Naive thymus-derived CD8-positive, alpha-beta T cell (primary cell): ENCODE results near the gene L1CAM. TPM values are rescaled to one million over a fixed set of nuclear protein-coding genes. Genes with fewer than 3 reads are reported as not detected.

ENCODE experiments used
- ATAC-seq, 2 donors: fragments of 150-1000 bp; cut with Tn5 transposase in 1 of 2; sonication (Bioruptor Pico), chemical (Tn5 transposase) in 1 of 2; 1 replicate in 1 of 2; 2 replicates in 1 of 2; pipeline ENCODE4 v1.10.0; 2021; ENCODE audit warnings: mild to moderate bottlenecking in 2 of 2, moderate library complexity in 2 of 2
- POLR2A ChIA-PET: fragments of 350-600 bp; sonication (Branson Sonifier 250); formaldehyde crosslinking; loops from one replicate; lab custom pipeline; 2021; ENCODE audit warnings: antibody characterized with exemption; lab: Charles Lee
- DNase-seq, 10 donors: peaks; one replicate each; pipeline versions ENCODE4 v3.0.0 to v3.0.0-alpha.2; 2020 to 2022
- H3K27ac Mint-ChIP-seq, 10 donors: one replicate each; pipeline ENCODE4 v1.8.0; 2020 to 2022; ENCODE audit warnings: mild to moderate bottlenecking in 10 of 10, mixed read lengths in 10 of 10, moderate library complexity in 4 of 10, inconsistent platforms in 1 of 10
- H3K27me3 Mint-ChIP-seq, 5 donors: one replicate each; pipeline ENCODE4 v1.8.0; 2021 to 2022; ENCODE audit warnings: mixed read lengths in 5 of 5
- H3K36me3 Mint-ChIP-seq, 3 donors: one replicate each; pipeline ENCODE4 v1.8.0; 2020 to 2022; ENCODE audit warnings: mixed read lengths in 3 of 3, mild to moderate bottlenecking in 2 of 3, inconsistent platforms in 1 of 3
- H3K4me1 Mint-ChIP-seq, 4 donors: one replicate each; pipeline ENCODE4 v1.8.0; 2021 to 2022; ENCODE audit warnings: mixed read lengths in 4 of 4
- H3K4me3 Mint-ChIP-seq, 10 donors: one replicate each; pipeline ENCODE4 v1.8.0; 2020 to 2022; ENCODE audit warnings: mild to moderate bottlenecking in 10 of 10, mixed read lengths in 10 of 10, moderate library complexity in 6 of 10, inconsistent platforms in 1 of 10
- H3K9me3 Mint-ChIP-seq, 9 donors: one replicate each; pipeline ENCODE4 v1.8.0; 2020 to 2022; ENCODE audit warnings: mixed read lengths in 9 of 9, mild to moderate bottlenecking in 3 of 9, inconsistent platforms in 1 of 9, moderate library complexity in 1 of 9
- polyA plus RNA-seq, 3 donors: library from polyadenylated mRNA; unstranded; fragments of 300-500 nt; fragmentation: Illumina TruSeq; gene quantifications; one replicate each; pipeline ENCODE4 v1.2.3, GENCODE V29; 2021
- total RNA-seq, 8 experiments: library from RNA in 2 of 8; stranded (reverse) in 2 of 8; gene quantifications; one replicate each; pipeline ENCODE4 v1.2.3 and lab custom pipeline; 2021 to 2026

L1CAM gene
- total and polyA plus RNA-seq, 5 experiments from 2014 or later = 0.16 to 0.23 TPM; not detected in 3

DNA sequence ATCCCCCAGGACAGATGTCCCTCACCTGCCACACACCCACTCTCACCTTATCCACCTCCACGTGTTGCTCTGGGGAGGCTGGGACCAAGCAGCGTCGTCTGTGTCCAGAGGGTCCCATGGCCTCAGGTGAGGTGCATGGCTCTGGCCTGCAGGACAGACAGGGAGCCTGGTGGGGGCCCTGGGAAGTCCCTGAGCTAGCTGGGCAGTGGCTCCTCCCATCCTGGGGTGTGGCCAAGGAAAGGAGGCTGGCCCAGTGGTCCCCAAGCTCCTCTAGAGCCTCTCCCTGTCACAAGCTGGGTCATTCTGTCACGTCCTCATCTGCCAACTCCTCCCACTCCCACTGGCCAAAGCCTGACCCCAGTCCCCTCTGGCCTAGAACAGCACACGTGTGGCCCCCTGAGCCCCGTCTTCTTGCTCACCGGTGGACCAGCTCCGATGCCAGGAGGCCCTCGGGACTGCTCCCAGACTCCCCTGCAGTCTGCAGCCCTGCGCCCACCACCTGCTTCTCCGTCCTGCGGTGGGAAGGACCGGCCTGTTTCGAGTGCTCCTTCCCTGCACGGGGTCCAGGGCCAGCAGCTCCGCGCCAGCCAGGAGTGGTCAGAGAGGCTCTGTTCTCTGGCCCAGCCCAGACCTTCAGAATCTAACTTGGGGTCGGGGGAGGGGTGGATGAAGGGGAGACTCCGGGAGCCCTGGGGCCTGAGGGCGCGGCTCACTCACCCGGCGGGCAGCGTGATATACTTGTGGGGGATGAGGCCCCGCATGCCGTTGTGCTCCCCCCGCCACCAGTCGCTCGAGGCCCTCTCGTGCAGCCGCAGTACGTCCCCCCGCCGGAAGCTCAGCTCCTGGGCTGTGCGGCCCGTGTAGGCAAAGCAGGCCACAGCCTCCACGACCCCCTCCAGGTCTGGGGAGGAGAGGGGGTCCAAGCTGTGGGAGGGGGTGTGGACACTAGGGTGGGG is 23.3 kb upstream of the L1CAM start:
- H3K9me3 Mint-ChIP-seq = peaks cover 0 to 3% (median 0%) of the 10 kb centered on the region in 9 donors
- POLR2A ChIA-PET = interaction anchor here (1.0 to 11.6 kb wide), 4 partner anchors 9 to 32 kb away, joined by 4 to 144 read pairs (median 4); partner anchors contain the start of gene ARHGAP4
- peaks cover 8 to 35% (median 24%) of the 10 kb centered on the region in 4 donors for H3K4me1 Mint-ChIP-seq
- DNase-seq = no peak
- no peak for ATAC-seq
- no peak overlapping the region for H3K27ac Mint-ChIP-seq
- peaks cover 0 to 29% (median 5%) of the 10 kb centered on the region in 3 donors for H3K36me3 Mint-ChIP-seq
- no peaks in the 10 kb centered on the region for H3K27me3 Mint-ChIP-seq
- H3K4me3 Mint-ChIP-seq = no peak overlapping the region

GRCh38 chrX:153908219-153908860 is 22.4 kb upstream of the L1CAM start:
- Mint-ChIP-seq H3K27ac (peak overlapping the region in 2 of 10 donors; percentile 49 to 65), H3K27me3 (no peaks in the 10 kb centered on the region), H3K4me1 (peaks cover 15 to 42% (median 32%) of the 10 kb centered on the region in 4 donors), H3K9me3 (peaks cover 0 to 3% (median 0%) of the 10 kb centered on the region in 9 donors), H3K4me3 (no peak overlapping the region), H3K36me3 (peaks cover 0 to 24% (median 5%) of the 10 kb centered on the region in 3 donors)
- DNase-seq = no peak
- no peak for ATAC-seq
- POLR2A ChIA-PET = interaction anchor here (1.2 to 11.6 kb wide), 2 partner anchors 8 to 16 kb away, joined by 4 to 144 read pairs; partner anchors contain the start of gene ARHGAP4

DNA sequence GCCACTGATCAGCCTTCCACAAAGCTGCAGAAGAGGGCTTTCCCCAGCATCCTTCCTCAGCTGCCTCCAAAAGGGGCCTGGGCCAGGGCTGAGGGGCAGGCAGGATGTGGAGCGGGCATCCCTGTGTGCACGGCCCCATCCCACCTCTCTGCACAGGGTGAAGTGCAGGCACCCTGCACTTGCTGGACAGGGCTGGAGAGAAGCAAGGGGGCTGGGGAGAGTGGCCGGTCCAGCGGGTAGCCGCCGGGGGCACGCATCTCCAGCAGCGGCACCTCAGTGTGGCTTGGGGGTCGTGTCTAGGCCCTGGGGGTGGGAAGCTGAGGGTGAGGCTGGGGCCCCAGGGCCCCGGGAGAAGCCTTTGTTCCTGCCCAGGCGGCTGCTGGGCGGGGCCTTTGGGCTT is 21.5 kb upstream of the L1CAM start:
- no peak overlapping the region for H3K4me3 Mint-ChIP-seq
- H3K27ac Mint-ChIP-seq = peak overlapping the region in 1 of 10 donors; percentile 59
- DNase-seq (no peak), ATAC-seq (no peak)
- peaks cover 0 to 3% (median 0%) of the 10 kb centered on the region in 9 donors for H3K9me3 Mint-ChIP-seq
- POLR2A ChIA-PET = interaction anchor here (1.0 to 11.6 kb wide), 3 partner anchors 17 to 113 kb away, joined by 4 to 144 read pairs (median 14); partner anchors contain the start of genes ARHGAP4, RENBP and SSR4
- H3K36me3 Mint-ChIP-seq = peaks cover 0 to 20% (median 5%) of the 10 kb centered on the region in 3 donors
- no peaks in the 10 kb centered on the region for H3K27me3 Mint-ChIP-seq
- H3K4me1 Mint-ChIP-seq = peaks cover 19 to 51% (median 40%) of the 10 kb centered on the region in 4 donors

DNA sequence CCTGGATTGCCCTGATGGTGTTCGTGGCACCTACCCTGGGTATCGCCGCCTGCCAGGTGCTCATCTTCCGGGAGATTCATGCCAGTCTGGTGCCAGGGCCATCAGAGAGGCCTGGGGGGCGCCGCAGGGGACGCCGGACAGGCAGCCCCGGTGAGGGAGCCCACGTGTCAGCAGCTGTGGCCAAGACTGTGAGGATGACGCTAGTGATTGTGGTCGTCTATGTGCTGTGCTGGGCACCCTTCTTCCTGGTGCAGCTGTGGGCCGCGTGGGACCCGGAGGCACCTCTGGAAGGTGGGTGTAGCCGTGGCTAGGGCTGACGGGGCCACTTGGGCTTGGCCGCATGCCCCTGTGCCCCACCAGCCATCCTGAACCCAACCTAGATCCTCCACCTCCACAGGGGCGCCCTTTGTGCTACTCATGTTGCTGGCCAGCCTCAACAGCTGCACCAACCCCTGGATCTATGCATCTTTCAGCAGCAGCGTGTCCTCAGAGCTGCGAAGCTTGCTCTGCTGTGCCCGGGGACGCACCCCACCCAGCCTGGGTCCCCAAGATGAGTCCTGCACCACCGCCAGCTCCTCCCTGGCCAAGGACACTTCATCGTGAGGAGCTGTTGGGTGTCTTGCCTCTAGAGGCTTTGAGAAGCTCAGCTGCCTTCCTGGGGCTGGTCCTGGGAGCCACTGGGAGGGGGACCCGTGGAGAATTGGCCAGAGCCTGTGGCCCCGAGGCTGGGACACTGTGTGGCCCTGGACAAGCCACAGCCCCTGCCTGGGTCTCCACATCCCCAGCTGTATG is 20.3 kb upstream of the L1CAM start:
- H3K27ac Mint-ChIP-seq = peak overlapping the region in 9 of 10 donors; percentile 26 to 87 (median 82)
- peak in 1 of 10 donors; percentile 10 for DNase-seq
- ATAC-seq = peak; percentile 32 to 57
- peak overlapping the region in 2 of 10 donors; percentile 22 to 34 for H3K4me3 Mint-ChIP-seq
- peaks cover 0 to 12% (median 0%) of the 10 kb centered on the region in 3 donors for H3K36me3 Mint-ChIP-seq
- H3K27me3 Mint-ChIP-seq = no peaks in the 10 kb centered on the region
- POLR2A ChIA-PET = interaction anchor here (0.7 to 11.6 kb wide), 9 partner anchors 9 to 112 kb away, joined by 3 to 144 read pairs (median 3); partner anchors contain the start of genes ARHGAP4, IDH3G, RENBP and SSR4
- peaks cover 22 to 49% (median 44%) of the 10 kb centered on the region in 4 donors for H3K4me1 Mint-ChIP-seq
- H3K9me3 Mint-ChIP-seq = no peaks in the 10 kb centered on the region

DNA sequence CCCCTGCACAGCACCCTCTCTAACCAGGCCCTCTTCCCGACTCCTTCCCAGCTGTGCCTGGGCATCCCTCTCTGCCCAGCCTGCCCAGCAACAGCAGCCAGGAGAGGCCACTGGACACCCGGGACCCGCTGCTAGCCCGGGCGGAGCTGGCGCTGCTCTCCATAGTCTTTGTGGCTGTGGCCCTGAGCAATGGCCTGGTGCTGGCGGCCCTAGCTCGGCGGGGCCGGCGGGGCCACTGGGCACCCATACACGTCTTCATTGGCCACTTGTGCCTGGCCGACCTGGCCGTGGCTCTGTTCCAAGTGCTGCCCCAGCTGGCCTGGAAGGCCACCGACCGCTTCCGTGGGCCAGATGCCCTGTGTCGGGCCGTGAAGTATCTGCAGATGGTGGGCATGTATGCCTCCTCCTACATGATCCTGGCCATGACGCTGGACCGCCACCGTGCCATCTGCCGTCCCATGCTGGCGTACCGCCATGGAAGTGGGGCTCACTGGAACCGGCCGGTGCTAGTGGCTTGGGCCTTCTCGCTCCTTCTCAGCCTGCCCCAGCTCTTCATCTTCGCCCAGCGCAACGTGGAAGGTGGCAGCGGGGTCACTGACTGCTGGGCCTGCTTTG is 19.6 kb upstream of the L1CAM start:
- Mint-ChIP-seq H3K9me3 (no peaks in the 10 kb centered on the region), H3K36me3 (peaks cover 0 to 12% (median 0%) of the 10 kb centered on the region in 3 donors), H3K4me3 (peak overlapping the region in 3 of 10 donors; percentile 3 to 52 (median 34)), H3K4me1 (peaks cover 27 to 56% (median 51%) of the 10 kb centered on the region in 4 donors), H3K27ac (peak overlapping the region in 9 of 10 donors; percentile 26 to 87 (median 82)), H3K27me3 (no peaks in the 10 kb centered on the region)
- POLR2A ChIA-PET = interaction anchor here (1.2 to 11.6 kb wide), 5 partner anchors 10 to 111 kb away, joined by 3 to 144 read pairs (median 4); partner anchors contain the start of genes ARHGAP4, IDH3G, RENBP and SSR4
- DNase-seq (no peak), ATAC-seq (no peak)

DNA sequence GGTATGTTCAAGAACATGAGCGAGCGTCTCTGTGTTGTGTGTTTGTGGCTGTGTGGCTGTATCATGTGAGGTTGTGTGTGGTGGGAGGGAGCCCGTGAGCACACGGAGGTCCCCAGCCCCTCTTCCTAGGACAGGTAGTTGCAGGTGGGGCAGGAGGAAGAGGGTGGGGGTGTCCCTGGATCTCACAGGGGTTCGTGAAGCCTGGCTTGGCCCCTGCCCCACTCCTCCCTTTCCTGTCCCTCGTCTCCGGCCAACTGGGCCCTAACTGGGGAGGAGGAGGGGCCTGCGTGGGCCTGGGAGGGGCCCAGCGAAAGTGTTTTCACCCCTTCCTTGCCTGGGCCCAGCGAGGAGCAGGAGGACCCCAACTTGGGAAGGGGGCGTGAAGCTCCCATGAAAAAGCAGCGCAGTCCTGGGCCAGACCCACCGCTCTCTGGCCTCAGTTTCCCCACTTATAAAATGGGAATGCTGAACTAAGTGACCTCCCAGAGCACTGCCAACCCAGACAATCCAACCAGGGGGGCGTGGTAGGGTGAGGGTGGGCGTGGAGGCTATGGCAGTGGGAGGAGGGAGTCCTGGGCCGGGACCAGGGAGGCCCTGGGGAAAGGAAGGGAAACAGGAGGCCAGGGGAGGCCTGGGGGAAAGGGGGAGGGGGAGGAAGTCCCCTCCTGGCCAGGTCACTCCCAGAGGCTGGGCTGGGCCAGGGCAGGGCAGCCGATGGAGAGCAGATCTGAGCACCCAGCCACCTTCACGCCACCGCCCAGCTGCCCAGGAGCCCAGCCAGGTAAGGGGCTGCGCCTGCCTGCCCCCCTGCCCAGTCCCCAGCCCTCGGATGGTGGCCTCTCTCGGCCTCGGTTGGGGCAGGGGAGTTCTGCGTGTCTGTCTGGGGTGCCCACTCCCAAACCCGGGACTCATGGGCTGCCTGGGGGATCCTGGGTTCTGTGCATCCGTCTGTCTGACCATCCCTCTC is 18.3 kb upstream of the L1CAM start, which contains the start of gene AVPR2:
TSS of gene AVPR2 (plus strand) at position 683 of the 967 bp plus-strand sequence. CDS start 473 bp downstream, outside the sequence.
- ATAC-seq = peak; percentile 11 to 48
- Mint-ChIP-seq H3K9me3 (peaks cover 0 to 3% (median 0%) of the 10 kb centered on the region in 9 donors), H3K27me3 (peaks cover 0 to 1% (median 0%) of the 10 kb centered on the region in 5 donors), H3K36me3 (peaks cover 0 to 7% (median 0%) of the 10 kb centered on the region in 3 donors), H3K4me3 (peak within 1 kb of the TSS; percentile 36 to 75 (median 62)), H3K27ac (peak within 1 kb of the TSS; percentile 53 to 97 (median 75)), H3K4me1 (peaks cover 27 to 58% (median 51%) of the 10 kb centered on the region in 4 donors)
- POLR2A ChIA-PET = interaction anchor here (0.8 to 11.6 kb wide), 5 partner anchors 10 to 112 kb away, joined by 3 to 144 read pairs (median 3); partner anchors contain the start of gene ARHGAP4
- DNase-seq = no peak

DNA sequence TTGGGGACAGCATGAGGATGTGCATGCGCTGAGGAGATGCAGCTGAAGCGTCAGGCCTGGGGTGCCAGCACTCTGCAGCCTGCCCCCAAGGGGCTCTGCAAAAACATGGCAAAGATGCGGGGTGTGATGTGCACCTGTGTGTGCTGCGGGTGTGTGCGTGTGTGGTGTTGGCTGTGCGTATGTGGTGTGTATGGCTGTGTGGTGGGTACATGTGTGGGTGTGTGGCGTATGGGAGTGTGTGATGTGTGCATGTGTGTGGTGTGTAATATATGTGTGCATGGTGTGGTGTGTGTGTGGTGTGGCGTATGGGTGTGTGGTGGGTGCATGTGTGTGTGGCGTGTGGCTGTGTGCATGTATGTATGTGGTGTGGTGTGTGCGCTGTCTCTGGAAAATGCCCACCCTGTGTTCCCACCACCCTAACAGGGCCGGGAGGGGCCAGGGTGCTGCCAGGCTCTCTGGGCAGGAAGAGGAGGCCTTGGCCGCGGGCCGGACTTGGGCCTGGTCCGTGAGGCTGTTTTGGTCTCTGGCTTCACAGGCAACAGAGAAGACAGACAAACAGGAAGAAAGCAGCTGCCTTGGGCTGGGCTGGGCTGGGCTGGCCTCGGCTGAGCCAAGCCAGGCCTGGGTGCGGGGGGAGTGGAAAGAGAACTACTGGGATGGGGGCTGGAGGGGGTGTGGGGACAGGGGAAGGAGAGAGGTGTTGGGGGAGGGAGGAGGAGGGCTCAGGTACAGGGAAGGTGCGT is 17.4 kb upstream of the L1CAM start:
- Mint-ChIP-seq H3K9me3 (peaks cover 0 to 6% (median 0%) of the 10 kb centered on the region in 9 donors), H3K4me3 (peak overlapping the region; percentile 36 to 75 (median 62)), H3K36me3 (peaks cover 0 to 3% (median 0%) of the 10 kb centered on the region in 3 donors), H3K27me3 (peaks cover 0 to 1% (median 0%) of the 10 kb centered on the region in 5 donors), H3K27ac (peak overlapping the region in 9 of 10 donors; percentile 52 to 97 (median 72)), H3K4me1 (peaks cover 27 to 58% (median 51%) of the 10 kb centered on the region in 4 donors)
- POLR2A ChIA-PET = interaction anchor here (0.6 to 11.6 kb wide), 6 partner anchors 10 to 872 kb away, joined by 3 to 144 read pairs (median 3); partner anchors contain the start of gene ARHGAP4
- DNase-seq (no peak), ATAC-seq (peak in 1 of 2 donors; percentile 5)

DNA sequence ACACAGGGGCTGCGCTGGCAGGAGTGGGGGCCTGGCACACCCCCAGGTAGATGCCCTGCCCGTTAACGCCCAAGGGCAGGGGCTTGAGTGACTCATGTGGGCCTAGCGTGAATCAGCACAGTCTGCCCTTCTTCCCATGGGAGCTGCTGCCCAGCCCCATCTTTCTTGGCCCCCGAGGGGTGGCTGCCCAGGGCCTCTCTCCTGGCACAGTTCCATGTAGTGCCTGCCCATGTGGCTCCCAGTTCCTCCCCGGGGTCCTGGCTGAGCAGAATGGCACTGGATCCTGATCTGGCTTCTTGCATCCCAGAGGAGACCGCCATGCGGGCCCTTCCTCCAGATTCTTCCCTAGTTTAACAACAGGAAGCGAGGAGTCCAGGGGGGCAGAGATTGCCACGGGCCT is 16.4 kb upstream of the L1CAM start:
- peaks cover 0 to 1% (median 0%) of the 10 kb centered on the region in 5 donors for H3K27me3 Mint-ChIP-seq

DNA sequence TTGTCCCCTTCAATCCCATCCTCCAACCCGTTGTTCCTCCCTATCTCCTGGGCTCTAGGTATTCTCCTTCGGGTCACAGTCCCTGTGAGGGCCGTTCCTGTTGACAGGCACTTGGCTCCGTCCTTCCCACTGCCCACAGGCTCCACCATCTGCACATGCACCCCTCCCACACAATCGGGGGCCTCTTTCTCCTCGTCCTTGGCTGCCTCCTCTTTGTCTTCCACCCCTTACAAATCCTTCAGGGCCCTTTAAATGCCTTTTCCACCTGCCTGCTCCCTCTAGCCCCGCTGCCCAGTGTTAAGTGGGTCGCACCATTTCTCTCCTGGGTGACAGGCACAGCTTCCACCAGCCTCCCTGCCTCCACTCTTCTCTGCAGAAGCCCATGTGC is 15.8 kb upstream of the L1CAM start:
- Mint-ChIP-seq H3K27me3 (peaks cover 0 to 1% (median 0%) of the 10 kb centered on the region in 5 donors), H3K4me1 (peaks cover 27 to 58% (median 50%) of the 10 kb centered on the region in 4 donors), H3K36me3 (no peaks in the 10 kb centered on the region), H3K4me3 (peak overlapping the region in 8 of 10 donors; percentile 43 to 76 (median 57)), H3K9me3 (peaks cover 0 to 6% (median 0%) of the 10 kb centered on the region in 9 donors), H3K27ac (peak overlapping the region in 8 of 10 donors; percentile 34 to 84 (median 60))
- no peak for DNase-seq
- no peak for ATAC-seq
- POLR2A ChIA-PET = interaction anchor here (0.7 to 11.6 kb wide), 3 partner anchors 23 to 142 kb away, joined by 4 to 144 read pairs (median 4); partner anchors contain the start of gene ARHGAP4

More for the DNA sequence above, 16.4 kb upstream of the L1CAM start:
- Mint-ChIP-seq H3K36me3 (peaks cover 0 to under 1% (median 0%) of the 10 kb centered on the region in 3 donors), H3K4me3 (peak overlapping the region in 2 of 10 donors; percentile 37 to 43), H3K27ac (peak overlapping the region in 1 of 10 donors; percentile 41), H3K4me1 (peaks cover 27 to 58% (median 50%) of the 10 kb centered on the region in 4 donors), H3K9me3 (peaks cover 0 to 6% (median 0%) of the 10 kb centered on the region in 9 donors)
- POLR2A ChIA-PET = interaction anchor here (0.7 to 11.6 kb wide), 3 partner anchors 22 to 142 kb away, joined by 4 to 144 read pairs (median 4); partner anchors contain the start of gene ARHGAP4
- ATAC-seq (no peak), DNase-seq (no peak)
